Stimulated activated CD4-positive, alpha-beta T cell treated with anti-CD3 and anti-CD28 coated beads, Interleukin-4, amount 100 ng/mL, for 4 hours (primary cell): ENCODE measurements around the gene RANGAP1.
A peak's percentile ranks its signal among the peaks of the same experiment; 100 is the strongest.

Experiments used
- DNase-seq, 2 experiments: peaks; one replicate each; pipeline ENCODE4 v3.0.0-alpha.2; 2020

Gene RANGAP1

GRCh38 chr22:41256254-41257253, 29.4 kb downstream of the RANGAP1 start:
- DNase-seq: no peak

- no peak for DNase-seq
Observed at GRCh38 chr22:41254230-41254629, 31.8 kb downstream of the RANGAP1 start.

GRCh38 chr22:41252365-41252764, 33.6 kb downstream of the RANGAP1 start:
- no peak for DNase-seq

- DNase-seq: no peak
Observed at GRCh38 chr22:41250127-41250526, 35.9 kb downstream of the RANGAP1 start.

GRCh38 chr22:41249442-41249841, 36.5 kb downstream of the RANGAP1 start:
- no peak for DNase-seq

- no peak for DNase-seq
Observed at GRCh38 chr22:41248758-41249157, 37.2 kb downstream of the RANGAP1 start.

- no peak for DNase-seq
Observed at GRCh38 chr22:41248314-41248713, 37.7 kb downstream of the RANGAP1 start.

- DNase-seq: no peak
Observed at GRCh38 chr22:41247703-41248102, 38.3 kb downstream of the RANGAP1 start.

- DNase-seq: no peak
Observed at GRCh38 chr22:41245917-41246499, 40.0 kb downstream of the RANGAP1 start.

GRCh38 chr22:41243361-41243760, 42.6 kb downstream of the RANGAP1 start:
- DNase-seq: no peak

GRCh38 chr22:41242396-41243117, 43.4 kb downstream of the RANGAP1 start:
- no peak for DNase-seq

- no peak for DNase-seq
Observed at GRCh38 chr22:41241133-41241676, 44.8 kb downstream of the RANGAP1 start.

- DNase-seq: no peak
Observed at GRCh38 chr22:41240377-41241132, 45.4 kb downstream of the RANGAP1 start, which contains the start of gene CHADL. TSS of gene CHADL (minus strand) at chr22:41240931. CDS start at chr22:41240881, 50 bp downstream.

- no peak for DNase-seq
Observed at GRCh38 chr22:41239443-41240128, 46.4 kb downstream of the RANGAP1 start.

- DNase-seq: no peak
Observed at GRCh38 chr22:41238570-41239442, 47.2 kb downstream of the RANGAP1 start.

- DNase-seq: peak; percentile 70 to 77
Observed at GRCh38 chr22:41237707-41238569, 48.0 kb downstream of the RANGAP1 start.

- DNase-seq: no peak
Observed at GRCh38 chr22:41237036-41237706, 48.8 kb downstream of the RANGAP1 start.

- no peak for DNase-seq
Observed at GRCh38 chr22:41234815-41235695, 50.9 kb downstream of the RANGAP1 start.
